GM12801 (cell line): ENCODE data around the gene MRTFB.

Source experiments
- CTCF ChIP-seq: IDR thresholded peaks from one replicate; pipeline ENCODE4 v1.5.1; 2011; ENCODE audit warnings: control low read depth; ENCODE audit not compliant: insufficient read length; ENCODE audit errors: extremely low read depth

MRTFB gene, protein sequence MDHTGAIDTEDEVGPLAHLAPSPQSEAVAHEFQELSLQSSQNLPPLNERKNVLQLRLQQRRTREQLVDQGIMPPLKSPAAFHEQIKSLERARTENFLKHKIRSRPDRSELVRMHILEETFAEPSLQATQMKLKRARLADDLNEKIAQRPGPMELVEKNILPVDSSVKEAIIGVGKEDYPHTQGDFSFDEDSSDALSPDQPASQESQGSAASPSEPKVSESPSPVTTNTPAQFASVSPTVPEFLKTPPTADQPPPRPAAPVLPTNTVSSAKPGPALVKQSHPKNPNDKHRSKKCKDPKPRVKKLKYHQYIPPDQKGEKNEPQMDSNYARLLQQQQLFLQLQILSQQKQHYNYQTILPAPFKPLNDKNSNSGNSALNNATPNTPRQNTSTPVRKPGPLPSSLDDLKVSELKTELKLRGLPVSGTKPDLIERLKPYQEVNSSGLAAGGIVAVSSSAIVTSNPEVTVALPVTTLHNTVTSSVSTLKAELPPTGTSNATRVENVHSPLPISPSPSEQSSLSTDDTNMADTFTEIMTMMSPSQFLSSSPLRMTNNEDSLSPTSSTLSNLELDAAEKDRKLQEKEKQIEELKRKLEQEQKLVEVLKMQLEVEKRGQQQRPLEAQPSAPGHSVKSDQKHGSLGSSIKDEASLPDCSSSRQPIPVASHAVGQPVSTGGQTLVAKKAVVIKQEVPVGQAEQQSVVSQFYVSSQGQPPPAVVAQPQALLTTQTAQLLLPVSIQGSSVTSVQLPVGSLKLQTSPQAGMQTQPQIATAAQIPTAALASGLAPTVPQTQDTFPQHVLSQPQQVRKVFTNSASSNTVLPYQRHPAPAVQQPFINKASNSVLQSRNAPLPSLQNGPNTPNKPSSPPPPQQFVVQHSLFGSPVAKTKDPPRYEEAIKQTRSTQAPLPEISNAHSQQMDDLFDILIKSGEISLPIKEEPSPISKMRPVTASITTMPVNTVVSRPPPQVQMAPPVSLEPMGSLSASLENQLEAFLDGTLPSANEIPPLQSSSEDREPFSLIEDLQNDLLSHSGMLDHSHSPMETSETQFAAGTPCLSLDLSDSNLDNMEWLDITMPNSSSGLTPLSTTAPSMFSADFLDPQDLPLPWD

DNA sequence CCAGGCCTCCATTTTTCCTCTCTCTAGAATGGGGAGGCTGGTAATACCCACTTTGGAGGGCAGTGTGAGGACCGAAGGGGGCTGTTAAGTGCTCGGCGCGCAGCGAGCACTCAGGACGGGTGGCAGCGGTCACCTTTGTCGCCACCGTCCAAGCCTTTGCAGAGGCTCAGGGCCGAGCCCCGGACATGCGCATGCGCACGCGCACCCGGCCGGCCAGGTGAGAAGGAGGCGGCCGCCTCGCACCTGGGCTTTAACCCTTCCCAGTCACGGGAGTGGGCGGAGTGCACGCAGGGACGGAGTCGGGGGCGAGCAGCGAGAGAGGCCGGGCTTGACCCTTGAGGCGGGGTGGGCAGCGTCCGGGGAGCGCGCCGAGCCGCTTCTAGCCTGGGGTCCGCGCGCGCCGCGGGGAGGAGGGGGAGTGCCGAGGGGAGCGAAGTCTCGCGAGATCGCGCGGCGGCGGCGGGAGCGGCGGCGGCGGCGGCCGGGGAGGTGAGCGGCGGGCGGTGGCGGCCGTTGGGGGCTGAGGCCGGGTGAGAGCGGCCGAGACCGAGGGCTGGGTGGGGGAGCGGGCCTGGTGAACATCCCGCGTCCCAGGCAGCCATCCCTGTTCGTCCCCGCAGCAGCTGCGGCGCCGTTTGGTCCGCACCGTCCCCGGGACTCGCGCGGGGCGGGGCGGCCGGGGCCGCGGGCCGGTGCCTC is at the start of gene MRTFB:
TSS of gene MRTFB (plus strand) at position 443 of the 699 bp plus-strand sequence. CDS start 69,288 bp downstream, outside the sequence.
- no peak for TF ChIP-seq CTCF

DNA sequence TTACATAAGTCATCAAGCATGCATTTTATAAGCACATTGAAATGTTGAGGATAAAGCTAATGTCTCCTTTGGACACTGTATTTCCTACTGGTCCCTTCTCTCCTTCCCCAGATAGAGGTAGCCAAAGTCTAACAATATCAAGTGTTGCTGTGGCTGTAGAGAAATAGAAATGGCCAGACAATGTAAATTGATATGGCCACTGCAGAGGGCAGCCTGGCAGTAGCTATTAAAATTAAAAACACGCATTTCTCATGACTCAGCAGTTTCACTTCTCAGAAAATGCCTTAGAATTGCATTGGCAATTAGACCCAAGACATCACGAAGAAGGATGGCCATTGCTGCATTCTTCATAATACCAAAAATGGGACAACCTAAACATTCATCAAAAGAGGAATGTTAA is 46.8 kb upstream of the MRTFB start:
- no peak for TF ChIP-seq CTCF

DNA sequence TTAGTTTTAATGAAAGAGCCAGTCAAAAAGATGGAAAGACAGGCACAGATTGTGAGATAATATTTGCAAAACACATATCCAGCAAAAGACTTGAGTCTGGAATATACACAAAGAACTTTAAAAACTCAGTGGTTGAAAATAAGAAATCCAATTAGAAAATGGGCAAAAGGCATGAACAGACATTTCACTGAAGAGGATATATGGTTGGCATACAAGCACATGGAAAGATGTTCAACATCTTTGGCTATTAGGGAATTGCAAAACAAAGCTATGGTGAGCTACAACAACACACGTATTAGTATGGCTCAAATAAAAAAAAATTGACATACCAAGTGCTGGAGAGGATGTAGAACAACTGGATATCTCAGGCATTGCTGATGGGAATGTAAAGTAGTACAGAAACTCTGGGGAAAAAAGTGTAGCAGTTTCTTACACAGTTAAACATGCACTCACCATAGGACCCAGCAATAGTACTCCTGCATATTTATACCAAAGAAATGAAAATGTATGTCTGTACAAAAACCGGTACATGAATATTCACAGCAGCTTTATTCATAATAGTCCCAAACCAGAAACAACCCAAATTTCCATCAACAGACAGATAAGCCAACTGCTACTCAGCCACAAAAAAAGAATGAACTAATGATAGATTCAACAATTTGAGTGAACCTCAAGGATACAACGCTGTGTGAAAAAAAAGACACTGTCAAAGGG is 44.4 kb upstream of the MRTFB start:
- TF ChIP-seq CTCF, result no peak

- no peak for TF ChIP-seq CTCF
Observed at GRCh38 chr16:14028202-14028601, 42.9 kb upstream of the MRTFB start.

- no peak for TF ChIP-seq CTCF
Observed at GRCh38 chr16:14029658-14030057, 41.5 kb upstream of the MRTFB start.

GRCh38 chr16:14035092-14035491 is 36.0 kb upstream of the MRTFB start:
- no peak for TF ChIP-seq CTCF
